GM12874 (cell line): ENCODE results near the gene FGF14.

Experiments
- CTCF ChIP-seq: IDR thresholded peaks from 2 replicates; pipeline ENCODE4 v1.5.1; 2011; ENCODE audit warnings: low read depth, mild to moderate bottlenecking, control low read depth, low read length, moderate library complexity; ENCODE audit not compliant: insufficient read depth

The FGF14 gene

GRCh38 chr13:101869553-101869952, 532.3 kb downstream of the FGF14 start:
- TF ChIP-seq CTCF, result no peak

GRCh38 chr13:101868585-101869469, 533.0 kb downstream of the FGF14 start:
- no peak for TF ChIP-seq CTCF

- TF ChIP-seq CTCF, result no peak
These were observed 534.8 kb downstream of the FGF14 start for GRCh38 chr13:101866889-101867581.

- TF ChIP-seq CTCF, result no peak
These were observed 543.0 kb downstream of the FGF14 start for GRCh38 chr13:101858860-101859259.

- TF ChIP-seq CTCF, result no peak
These were observed 555.1 kb downstream of the FGF14 start for GRCh38 chr13:101846701-101847100.

GRCh38 chr13:101846249-101846648, 555.6 kb downstream of the FGF14 start:
- TF ChIP-seq CTCF, result no peak

- TF ChIP-seq CTCF, result no peak
These were observed 556.4 kb downstream of the FGF14 start for GRCh38 chr13:101845245-101846020.
